Astrocyte of the cerebellum (primary cell): Measurements from ENCODE around the gene MYCBPAP.
"Not testable (repeated sequence)": the region's sequence is repeated elsewhere in the genome, so short reads cannot be mapped to it uniquely, and the experiment has no call there.

Experiments
- DNase-seq: peaks from one replicate; pipeline ENCODE4 v3.0.0-alpha.2; 2011; ENCODE audit warnings: low read depth
- H3K4me3 ChIP-seq: 2 replicates; pipeline ENCODE4 v1.5.1; 2011; ENCODE audit warnings: mild to moderate bottlenecking, low read depth, low read length, moderate library complexity
- in situ Hi-C: cut with HindIII; loops from 2 replicates; pipeline ENCODE4 v1.10.0; 2017; ENCODE audit warnings: low sequenced_read_pairs
- TF ChIP-seq, protein P1 (sequence below): IDR thresholded peaks from 2 replicates; pipeline ENCODE4 v1.5.1; 2012; ENCODE audit warnings: low read length, low read depth, moderate library complexity, mild to moderate bottlenecking; ENCODE audit errors: missing control alignments

The MYCBPAP gene

DNA sequence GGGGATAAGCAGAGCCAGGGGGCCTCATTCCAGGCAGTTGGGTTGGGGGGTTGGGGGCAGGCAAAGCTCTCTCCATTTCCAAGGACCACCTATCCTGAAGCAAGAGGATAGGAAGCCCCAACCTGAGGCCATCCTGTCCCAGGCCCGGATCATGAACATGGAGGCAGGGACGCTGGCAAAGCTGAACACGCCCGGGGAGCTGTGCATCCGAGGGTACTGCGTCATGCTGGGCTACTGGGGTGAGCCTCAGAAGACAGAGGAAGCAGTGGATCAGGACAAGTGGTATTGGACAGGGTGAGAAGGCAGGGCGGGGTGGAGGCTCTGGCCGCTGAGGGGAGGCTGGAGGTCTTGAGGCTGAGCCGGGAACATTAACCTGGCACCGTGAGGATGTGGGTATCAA, 36.0 kb upstream of the MYCBPAP start:
- TF ChIP-seq, protein P1, sequence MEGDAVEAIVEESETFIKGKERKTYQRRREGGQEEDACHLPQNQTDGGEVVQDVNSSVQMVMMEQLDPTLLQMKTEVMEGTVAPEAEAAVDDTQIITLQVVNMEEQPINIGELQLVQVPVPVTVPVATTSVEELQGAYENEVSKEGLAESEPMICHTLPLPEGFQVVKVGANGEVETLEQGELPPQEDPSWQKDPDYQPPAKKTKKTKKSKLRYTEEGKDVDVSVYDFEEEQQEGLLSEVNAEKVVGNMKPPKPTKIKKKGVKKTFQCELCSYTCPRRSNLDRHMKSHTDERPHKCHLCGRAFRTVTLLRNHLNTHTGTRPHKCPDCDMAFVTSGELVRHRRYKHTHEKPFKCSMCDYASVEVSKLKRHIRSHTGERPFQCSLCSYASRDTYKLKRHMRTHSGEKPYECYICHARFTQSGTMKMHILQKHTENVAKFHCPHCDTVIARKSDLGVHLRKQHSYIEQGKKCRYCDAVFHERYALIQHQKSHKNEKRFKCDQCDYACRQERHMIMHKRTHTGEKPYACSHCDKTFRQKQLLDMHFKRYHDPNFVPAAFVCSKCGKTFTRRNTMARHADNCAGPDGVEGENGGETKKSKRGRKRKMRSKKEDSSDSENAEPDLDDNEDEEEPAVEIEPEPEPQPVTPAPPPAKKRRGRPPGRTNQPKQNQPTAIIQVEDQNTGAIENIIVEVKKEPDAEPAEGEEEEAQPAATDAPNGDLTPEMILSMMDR: no peak
- in situ Hi-C loops: no loop called here
- DNase-seq: no peak
- no peak overlapping the region for H3K4me3 ChIP-seq

DNA sequence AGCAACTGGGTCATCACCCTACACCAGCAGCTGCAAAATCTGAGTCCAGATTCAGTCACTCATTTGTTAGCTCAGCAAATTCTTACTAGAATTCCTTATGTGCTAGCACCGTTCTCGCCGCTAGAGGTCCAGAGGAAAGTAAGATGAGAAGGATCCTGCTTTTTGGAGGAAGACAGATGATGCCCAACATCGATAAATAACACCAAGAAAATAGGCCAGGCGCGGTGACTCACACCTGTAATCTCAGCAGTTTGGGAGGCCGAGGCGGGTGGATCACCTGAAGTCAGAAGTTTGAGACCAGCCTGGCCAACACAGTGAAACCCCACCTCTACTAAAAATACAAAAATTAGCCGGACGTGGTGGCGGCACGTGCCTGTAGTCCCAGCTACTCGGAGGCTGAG, 35.5 kb upstream of the MYCBPAP start:
- DNase-seq, H3K4me3 ChIP-seq, in situ Hi-C loops: not testable (repeated sequence)
- TF ChIP-seq, protein P1: peak; percentile 41

DNA sequence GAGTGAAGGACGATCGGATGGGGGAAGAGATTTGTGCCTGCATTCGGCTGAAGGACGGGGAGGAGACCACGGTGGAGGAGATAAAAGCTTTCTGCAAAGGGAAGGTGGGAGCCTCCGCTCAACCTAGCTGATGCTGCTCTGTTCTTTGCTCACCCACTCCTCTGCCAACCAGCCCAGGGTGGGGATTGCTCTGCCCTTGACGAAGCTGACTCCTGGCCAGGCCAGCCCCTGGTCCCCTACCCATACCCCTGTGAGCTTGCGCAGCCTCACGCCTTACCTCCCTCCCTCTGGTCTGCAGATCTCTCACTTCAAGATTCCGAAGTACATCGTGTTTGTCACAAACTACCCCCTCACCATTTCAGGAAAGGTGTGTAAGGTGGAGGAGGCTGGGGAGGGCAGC, 34.3 kb upstream of the MYCBPAP start:
- TF ChIP-seq, protein P1: no peak
- DNase-seq: no peak
- in situ Hi-C loops: no loop called here
- no peak overlapping the region for H3K4me3 ChIP-seq

DNA sequence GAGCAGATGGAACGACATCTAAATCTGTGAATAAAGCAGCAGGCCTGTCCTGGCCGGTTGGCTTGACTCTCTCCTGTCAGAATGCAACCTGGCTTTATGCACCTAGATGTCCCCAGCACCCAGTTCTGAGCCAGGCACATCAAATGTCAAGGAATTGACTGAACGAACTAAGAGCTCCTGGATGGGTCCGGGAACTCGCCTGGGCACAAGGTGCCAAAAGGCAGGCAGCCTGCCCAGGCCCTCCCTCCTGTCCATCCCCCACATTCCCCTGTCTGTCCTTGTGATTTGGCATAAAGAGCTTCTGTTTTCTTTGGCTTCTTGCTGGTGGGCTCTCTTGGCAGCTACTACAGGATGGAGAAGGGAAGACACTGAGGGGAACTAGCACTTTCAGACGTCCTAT, 33.7 kb upstream of the MYCBPAP start:
- TF ChIP-seq, protein P1: no peak
- no peak for DNase-seq
- in situ Hi-C loops: no loop called here
- no peak overlapping the region for H3K4me3 ChIP-seq

DNA sequence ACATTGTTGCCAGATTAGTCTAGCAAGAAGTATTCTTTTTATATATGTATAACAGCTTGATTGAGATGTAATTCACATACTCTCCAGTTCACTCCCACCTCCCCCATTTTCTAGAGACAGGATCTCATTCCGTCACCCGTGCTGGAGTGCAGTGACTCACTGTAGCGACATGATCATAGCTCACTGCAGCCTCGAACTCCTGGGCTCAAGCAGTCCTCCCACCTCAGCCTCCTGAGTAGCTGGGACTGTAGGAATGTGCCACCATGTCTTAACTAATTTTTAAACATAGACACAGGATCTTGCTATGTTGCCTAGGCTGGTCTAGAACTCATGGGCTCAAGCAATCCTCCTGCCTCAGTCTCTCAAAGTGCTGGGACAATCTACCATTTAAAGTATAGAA, 32.9 kb upstream of the MYCBPAP start:
- TF ChIP-seq, protein P1: no peak
- no peak for DNase-seq
- in situ Hi-C loops: no loop called here
- H3K4me3 ChIP-seq: no peak overlapping the region

DNA sequence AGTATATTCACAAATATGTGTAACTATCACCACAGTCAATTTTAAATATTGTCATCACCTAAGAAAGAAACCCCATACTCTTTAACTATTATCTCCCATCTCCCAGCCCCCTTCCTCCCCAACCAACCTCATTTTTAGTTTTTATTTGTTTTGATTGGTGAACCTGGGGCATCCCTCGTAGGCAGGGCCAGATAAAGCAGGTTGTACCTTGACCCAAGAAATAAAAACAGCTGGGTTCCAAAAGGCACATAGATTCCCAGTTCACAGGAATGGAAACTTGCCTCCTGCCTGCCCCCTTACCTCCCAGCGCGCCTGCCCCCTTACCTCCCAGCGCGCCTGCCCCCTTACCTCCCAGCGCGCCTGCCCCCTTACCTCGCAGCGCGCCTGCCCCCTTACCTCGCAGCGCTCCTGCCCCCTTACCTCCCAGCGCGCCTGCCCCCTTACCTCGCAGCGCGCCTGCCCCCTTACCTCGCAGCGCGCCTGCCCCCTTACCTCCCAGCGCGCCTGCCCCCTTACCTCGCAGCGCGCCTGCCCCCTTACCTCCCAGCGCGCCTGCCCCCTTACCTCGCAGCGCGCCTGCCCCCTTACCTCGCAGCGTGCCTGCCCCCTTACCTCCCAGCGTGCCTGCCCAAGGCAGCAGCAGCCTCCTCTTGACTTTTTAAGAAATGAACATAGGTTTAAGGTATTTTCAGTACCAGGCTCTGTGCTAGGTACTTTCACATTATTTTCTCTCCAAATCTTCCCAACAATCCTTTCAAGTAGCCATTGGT, 32.3 kb upstream of the MYCBPAP start:
- DNase-seq, in situ Hi-C loops, H3K4me3 ChIP-seq: not testable (repeated sequence)

DNA sequence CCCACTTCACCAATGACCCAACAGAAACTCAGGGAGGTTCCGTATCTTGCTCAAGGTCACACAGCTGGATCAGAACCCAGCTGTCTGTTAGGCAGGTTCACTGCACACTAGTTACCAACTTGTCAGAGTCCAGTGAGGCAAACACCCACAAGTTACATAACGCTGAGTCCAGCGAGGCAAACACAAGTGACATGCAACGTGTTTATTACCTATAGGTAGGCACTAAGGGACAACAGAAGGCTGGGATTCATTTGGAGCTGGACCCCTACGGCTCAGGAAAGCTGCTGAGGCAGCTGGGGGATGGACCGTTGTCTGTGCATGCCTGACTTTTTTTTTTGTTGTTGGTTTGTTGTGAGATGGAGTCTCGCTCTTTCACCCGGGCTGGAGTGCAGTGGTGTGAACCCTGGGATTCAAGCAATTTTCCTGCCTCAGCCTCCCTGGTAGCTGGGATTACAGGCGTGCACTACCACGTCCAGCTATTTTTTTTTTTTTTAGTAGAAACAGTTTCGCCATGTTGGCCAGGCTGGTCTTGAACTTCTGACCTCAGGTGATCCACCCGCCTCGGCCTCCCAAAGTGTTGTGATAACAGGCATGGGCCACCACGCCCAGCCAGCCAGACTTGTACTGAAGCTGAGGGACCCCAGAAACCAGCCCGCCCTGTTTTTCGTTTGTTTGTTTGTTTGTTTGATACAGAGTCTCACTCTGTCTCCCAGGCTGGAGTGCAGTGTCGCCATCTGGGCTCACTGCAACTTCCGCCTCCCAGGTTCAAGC, 31.5 kb upstream of the MYCBPAP start:
- no peak for DNase-seq
- TF ChIP-seq, protein P1: no peak
- in situ Hi-C loops: no loop called here
- H3K4me3 ChIP-seq: no peak overlapping the region
